Measurements from ENCODE around the gene WDR54.

GRCh38 chr2:74448771-74449170 is 27.2 kb downstream of the WDR54 start:
- TF ChIP-seq POLR2A (IDR thresholded peaks at IDR 0.05; ENCODE audit: low read length) (no peak), GATA1 (IDR thresholded peaks at IDR 0.05; ENCODE audit: low read depth, low read length) (no peak)

Data from erythroblast (primary cell).